ENCODE data around the gene TRPM2. TPM values are rescaled to one million over a fixed set of nuclear protein-coding genes. Genes with fewer than 3 reads are reported as not detected.
"Not testable (repeated sequence)": the region's sequence is repeated elsewhere in the genome, so short reads cannot be mapped to it uniquely, and the experiment has no call there.

The TRPM2 gene
- total RNA-seq, 1 donor from 2014 or later, result not detected

GRCh38 chr21:44477712-44478111 is 124.3 kb downstream of the TRPM2 start:
- Mint-ChIP-seq H3K4me3 (ENCODE audit: unreplicated experiment) (no peak overlapping the region), H3K27ac (ENCODE audit: unreplicated experiment) (no peak overlapping the region), H3K9me3 (ENCODE audit: unreplicated experiment) (no peaks in the 10 kb centered on the region), H3K36me3 (ENCODE audit: unreplicated experiment) (no peaks in the 10 kb centered on the region), H3K27me3 (ENCODE audit: unreplicated experiment) (no peaks in the 10 kb centered on the region), H3K4me1 (ENCODE audit: unreplicated experiment) (no peaks in the 10 kb centered on the region)
- DNase-seq (ENCODE audit: extremely low spot score, unreplicated experiment), result no peak
- TF ChIP-seq, protein P1, sequence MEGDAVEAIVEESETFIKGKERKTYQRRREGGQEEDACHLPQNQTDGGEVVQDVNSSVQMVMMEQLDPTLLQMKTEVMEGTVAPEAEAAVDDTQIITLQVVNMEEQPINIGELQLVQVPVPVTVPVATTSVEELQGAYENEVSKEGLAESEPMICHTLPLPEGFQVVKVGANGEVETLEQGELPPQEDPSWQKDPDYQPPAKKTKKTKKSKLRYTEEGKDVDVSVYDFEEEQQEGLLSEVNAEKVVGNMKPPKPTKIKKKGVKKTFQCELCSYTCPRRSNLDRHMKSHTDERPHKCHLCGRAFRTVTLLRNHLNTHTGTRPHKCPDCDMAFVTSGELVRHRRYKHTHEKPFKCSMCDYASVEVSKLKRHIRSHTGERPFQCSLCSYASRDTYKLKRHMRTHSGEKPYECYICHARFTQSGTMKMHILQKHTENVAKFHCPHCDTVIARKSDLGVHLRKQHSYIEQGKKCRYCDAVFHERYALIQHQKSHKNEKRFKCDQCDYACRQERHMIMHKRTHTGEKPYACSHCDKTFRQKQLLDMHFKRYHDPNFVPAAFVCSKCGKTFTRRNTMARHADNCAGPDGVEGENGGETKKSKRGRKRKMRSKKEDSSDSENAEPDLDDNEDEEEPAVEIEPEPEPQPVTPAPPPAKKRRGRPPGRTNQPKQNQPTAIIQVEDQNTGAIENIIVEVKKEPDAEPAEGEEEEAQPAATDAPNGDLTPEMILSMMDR (IDR thresholded peaks at IDR 0.05), result no peak

DNA sequence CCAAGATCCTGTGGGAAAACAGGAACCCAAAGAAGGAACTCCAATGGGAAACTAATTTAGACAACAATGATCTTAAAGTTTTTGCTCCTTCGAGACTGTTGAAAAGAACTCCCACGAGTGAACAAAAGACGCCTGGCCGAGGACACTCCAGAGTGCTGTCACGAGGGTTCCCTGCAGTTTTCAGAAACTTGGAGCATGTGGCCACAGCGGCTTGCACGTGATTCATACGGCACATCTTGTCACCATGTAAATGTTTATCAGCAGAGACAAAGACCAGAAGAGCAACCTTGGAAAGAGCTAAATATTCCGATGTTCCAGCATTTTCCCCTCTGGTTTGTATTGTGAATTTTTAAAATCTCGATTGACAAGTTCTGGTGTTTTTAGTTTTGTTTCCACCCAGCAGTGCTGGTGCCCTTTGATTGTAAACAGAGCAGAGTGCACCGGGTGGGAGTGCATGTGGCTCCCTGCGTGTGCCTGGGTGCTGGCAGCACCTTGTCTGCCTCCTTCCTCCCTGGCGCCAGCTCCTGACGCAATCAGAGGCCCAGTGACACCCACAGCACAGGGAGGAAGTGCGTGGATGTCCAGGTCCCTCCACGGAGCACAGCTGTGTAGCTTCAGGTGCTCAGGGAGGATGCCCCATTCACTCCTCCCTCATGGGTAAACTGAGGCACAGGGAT is 124.8 kb downstream of the TRPM2 start:
- Mint-ChIP-seq H3K36me3 (ENCODE audit: unreplicated experiment) (no peaks in the 10 kb centered on the region), H3K27me3 (ENCODE audit: unreplicated experiment) (no peaks in the 10 kb centered on the region), H3K27ac (ENCODE audit: unreplicated experiment) (no peak overlapping the region), H3K4me3 (ENCODE audit: unreplicated experiment) (no peak overlapping the region), H3K4me1 (ENCODE audit: unreplicated experiment) (no peaks in the 10 kb centered on the region), H3K9me3 (ENCODE audit: unreplicated experiment) (no peaks in the 10 kb centered on the region)
- no peak for DNase-seq (ENCODE audit: extremely low spot score, unreplicated experiment)
- TF ChIP-seq, protein P1 (IDR thresholded peaks at IDR 0.05), result no peak

DNA sequence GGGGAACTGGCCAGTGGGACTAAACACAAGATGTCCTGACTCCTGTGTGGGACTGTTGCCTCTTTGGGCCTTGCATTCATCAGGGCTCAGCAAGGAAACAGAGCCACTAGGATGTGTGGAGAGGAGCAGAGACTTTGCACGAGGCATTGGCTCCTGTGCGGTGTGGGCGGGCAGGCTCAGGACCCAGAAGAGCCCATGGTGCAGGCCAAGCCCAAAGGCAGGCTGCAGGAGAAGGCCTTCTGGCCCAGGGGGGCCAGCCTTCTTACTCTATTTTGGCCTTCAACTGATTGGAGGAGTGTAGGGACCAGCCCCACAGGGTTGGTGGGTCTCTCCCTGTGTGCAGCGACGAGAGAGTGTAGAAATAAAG is 125.4 kb downstream of the TRPM2 start:
- no peaks in the 10 kb centered on the region for H3K27me3 Mint-ChIP-seq (ENCODE audit: unreplicated experiment)
- no peaks in the 10 kb centered on the region for H3K36me3 Mint-ChIP-seq (ENCODE audit: unreplicated experiment)
- DNase-seq (ENCODE audit: extremely low spot score, unreplicated experiment), result no peak
- TF ChIP-seq, protein P1 (IDR thresholded peaks at IDR 0.05), result no peak
- H3K27ac Mint-ChIP-seq (ENCODE audit: unreplicated experiment), result no peak overlapping the region
- no peaks in the 10 kb centered on the region for H3K4me1 Mint-ChIP-seq (ENCODE audit: unreplicated experiment)
- H3K4me3 Mint-ChIP-seq (ENCODE audit: unreplicated experiment), result no peak overlapping the region
- H3K9me3 Mint-ChIP-seq (ENCODE audit: unreplicated experiment), result no peaks in the 10 kb centered on the region

GRCh38 chr21:44479556-44480199 is 126.3 kb downstream of the TRPM2 start:
- TF ChIP-seq, protein P1 (IDR thresholded peaks at IDR 0.05), result peak; percentile 76
- H3K4me3 Mint-ChIP-seq (ENCODE audit: unreplicated experiment), result not testable (repeated sequence)

DNA sequence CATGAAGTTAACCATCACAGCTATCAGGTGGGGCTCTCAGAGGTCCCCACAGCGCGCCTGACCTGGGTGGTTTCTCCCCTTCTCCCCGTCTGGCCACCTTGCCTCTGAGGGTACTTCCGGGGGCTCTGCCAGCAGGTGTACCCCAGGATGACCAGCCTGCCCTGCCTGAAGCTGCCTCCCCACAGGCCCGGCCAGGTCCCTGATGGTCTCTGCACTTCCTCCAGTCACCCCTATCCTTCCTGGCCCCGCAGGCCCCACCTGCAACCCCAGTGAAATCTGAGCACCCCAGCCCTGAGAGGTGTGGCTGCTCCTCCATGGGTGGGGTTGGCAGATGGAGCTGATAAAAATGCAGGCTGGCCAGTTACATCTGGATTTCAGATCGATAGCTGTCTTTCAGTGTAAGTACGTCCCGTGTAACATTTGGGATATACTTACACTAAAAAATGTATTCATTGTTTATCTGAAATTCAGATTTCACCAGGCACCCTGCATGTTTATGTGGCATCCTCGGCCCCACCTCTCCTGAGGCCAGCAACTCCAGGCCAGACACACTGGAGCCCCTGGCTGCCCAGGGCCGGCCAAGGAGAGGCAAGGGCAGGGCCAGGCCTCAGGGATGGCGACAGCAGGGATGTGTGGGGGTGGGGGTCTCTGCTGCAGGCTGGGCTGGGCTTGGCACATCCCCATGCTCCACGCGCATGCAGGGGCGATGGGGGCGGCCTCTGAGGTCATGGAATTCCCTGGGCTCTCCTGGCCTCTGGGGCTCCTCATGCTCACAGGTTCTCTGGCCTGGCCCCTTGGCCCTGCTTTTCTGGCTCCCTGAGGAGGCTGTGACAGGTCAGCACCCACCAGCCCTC is 127.0 kb downstream of the TRPM2 start:
- no peak for DNase-seq (ENCODE audit: extremely low spot score, unreplicated experiment)
- Mint-ChIP-seq H3K9me3 (ENCODE audit: unreplicated experiment) (no peaks in the 10 kb centered on the region), H3K4me1 (ENCODE audit: unreplicated experiment) (no peaks in the 10 kb centered on the region), H3K27ac (ENCODE audit: unreplicated experiment) (no peak overlapping the region), H3K4me3 (ENCODE audit: unreplicated experiment) (no peak overlapping the region), H3K36me3 (ENCODE audit: unreplicated experiment) (no peaks in the 10 kb centered on the region), H3K27me3 (ENCODE audit: unreplicated experiment) (peaks cover 4% of the 10 kb centered on the region)
- TF ChIP-seq, protein P1 (IDR thresholded peaks at IDR 0.05), result no peak

More at GRCh38 chr21:44479556-44480199, 126.3 kb downstream of the TRPM2 start:
- not testable (repeated sequence) for H3K9me3 Mint-ChIP-seq (ENCODE audit: unreplicated experiment); DNase-seq (ENCODE audit: extremely low spot score, unreplicated experiment); H3K36me3 Mint-ChIP-seq (ENCODE audit: unreplicated experiment); H3K27me3 Mint-ChIP-seq (ENCODE audit: unreplicated experiment); H3K27ac Mint-ChIP-seq (ENCODE audit: unreplicated experiment); H3K4me1 Mint-ChIP-seq (ENCODE audit: unreplicated experiment)

Measured in osteocyte (in vitro differentiated cells).